HepG2 (cell line): ENCODE data around the gene ATP12A. TPM values are rescaled to one million over a fixed set of nuclear protein-coding genes. Genes with fewer than 3 reads are reported as not detected.
A peak's percentile ranks its signal among the peaks of the same experiment; 100 is the strongest.

Source experiments
- ATAC-seq: fragments of 200-7000 bp; cut with Tn5 transposase; 3 replicates; pipeline ENCODE4 v1.9.1; 2020; ENCODE audit warnings: mild to moderate bottlenecking, moderate library complexity
- BruUV-seq: library from RNA; stranded (reverse); fragments of 400-500 nt; replicated peaks from 2 replicates; lab custom pipeline; 2021; lab: Mats Ljungman, UMichigan
- CTCF ChIA-PET: fragments of 300-600 bp; formaldehyde crosslinking; extraction: SDS; loops from one replicate; lab custom pipeline; 2021; ENCODE audit warnings: low total read pairs, inconsistent platforms, low intra/inter-chr PET ratio; lab: Yijun Ruan, JAX
- POLR2A ChIA-PET: fragments of 350-600 bp; sonication (Branson Sonifier 250); formaldehyde crosslinking; loops from one replicate; lab custom pipeline; 2020; ENCODE audit warnings: antibody characterized with exemption, inconsistent platforms; lab: Yijun Ruan, JAX
- DNase-seq: peaks from one replicate; pipeline ENCODE4 v3.0.0-alpha.2; 2015; ENCODE audit warnings: low spot score
- FAIRE-seq: peaks from 3 replicates; lab custom pipeline; 2011; peaks lifted over from hg19 to GRCh38; lab: Jason Lieb, UNC
- H2AFZ ChIP-seq: one replicate; pipeline ENCODE4 v1.6.1; 2011; ENCODE audit warnings: low read length, inconsistent platforms
- H3K27ac ChIP-seq: fragments of 300-600 bp; 3 replicates; pipeline ENCODE4 v1.8.0; 2011; ENCODE audit warnings: mixed run types, mild to moderate bottlenecking, mixed read lengths, low read length, inconsistent platforms; ENCODE audit not compliant: insufficient read depth; ENCODE audit errors: extremely low read length
- H3K27me3 ChIP-seq, 2 experiments: fragments of 200-600 bp in 1 of 2; 2 replicates in 1 of 2; 3 replicates in 1 of 2; pipeline versions ENCODE4 v1.6.0 to v1.8.0; 2011; ENCODE audit warnings: low read length in 2 of 2, mild to moderate bottlenecking in 2 of 2, moderate library complexity in 2 of 2, inconsistent platforms in 1 of 2; ENCODE audit not compliant: insufficient read depth in 2 of 2, control insufficient read depth in 1 of 2
- H3K36me3 ChIP-seq, 2 experiments: fragments of 200-600 bp in 1 of 2; replicated peaks in 1 of 2; 2 replicates in 1 of 2; 3 replicates in 1 of 2; pipeline versions ENCODE4 v1.5.1 to v1.8.0; 2011; ENCODE audit warnings: low read length in 2 of 2, inconsistent platforms in 1 of 2; ENCODE audit not compliant: insufficient read depth in 2 of 2, control insufficient read depth in 1 of 2
- H3K4me1 ChIP-seq: 2 replicates; pipeline ENCODE4 v1.5.1; 2012; ENCODE audit warnings: low read length, inconsistent platforms; ENCODE audit not compliant: insufficient read depth
- H3K4me2 ChIP-seq: 2 replicates; pipeline ENCODE4 v1.6.0; 2011; ENCODE audit warnings: low read depth, low read length, inconsistent platforms
- H3K4me3 ChIP-seq, 3 experiments: fragments of 200-600 bp in 1 of 3; sonication (generic), shearing (Covaris generic) in 1 of 3; replicated peaks in 1 of 3; 2 replicates each; pipeline ENCODE4 v1.5.1; 2011 to 2016; ENCODE audit warnings: low read length in 3 of 3, inconsistent platforms in 2 of 3, low read depth in 2 of 3, mild to moderate bottlenecking in 2 of 3, control low read depth in 1 of 3, mixed read lengths in 1 of 3; ENCODE audit not compliant: insufficient read depth in 1 of 3
- H3K79me2 ChIP-seq: one replicate; pipeline ENCODE4 v1.6.1; 2011; ENCODE audit warnings: low read length, inconsistent platforms; ENCODE audit not compliant: insufficient read depth
- H3K9ac ChIP-seq: 2 replicates; pipeline ENCODE4 v1.6.0; 2011; ENCODE audit warnings: mild to moderate bottlenecking, low read depth, low read length, inconsistent platforms; ENCODE audit not compliant: insufficient read depth
- H3K9me3 ChIP-seq: 2 replicates; pipeline ENCODE4 v1.5.1; 2012; ENCODE audit warnings: mild to moderate bottlenecking, low read length
- H4K20me1 ChIP-seq: 2 replicates; pipeline ENCODE4 v1.6.0; 2011; ENCODE audit warnings: inconsistent platforms, mild to moderate bottlenecking, low read length, moderate library complexity; ENCODE audit not compliant: insufficient read depth
- CC2D1A ChIP-seq: sonication (generic); formaldehyde crosslinking; IDR thresholded peaks from 2 replicates; pipeline ENCODE4 v1.8.1; 2023; ENCODE audit warnings: mild to moderate bottlenecking, missing genetic modification reagents
- ELF3 ChIP-seq: IDR thresholded peaks from 2 replicates; pipeline ENCODE4 v1.6.1; 2016; ENCODE audit warnings: missing genetic modification reagents, missing compliant biosample characterization
- MTA3 ChIP-seq: sonication (generic); formaldehyde crosslinking; IDR thresholded peaks from 2 replicates; pipeline ENCODE4 v1.4.0; 2020; ENCODE audit warnings: missing genetic modification reagents
- NFE2L1 ChIP-seq: sonication (generic); formaldehyde crosslinking; IDR thresholded peaks from 2 replicates; pipeline ENCODE4 v1.4.0; 2020; ENCODE audit warnings: missing genetic modification reagents, mild to moderate bottlenecking, borderline replicate concordance
- ONECUT2 ChIP-seq: sonication (generic); formaldehyde crosslinking; IDR thresholded peaks from 2 replicates; pipeline ENCODE4 v1.4.0; 2020; ENCODE audit warnings: missing genetic modification reagents
- TFDP1 ChIP-seq: IDR thresholded peaks from 2 replicates; pipeline ENCODE4 v1.6.1; 2016; ENCODE audit warnings: missing compliant biosample characterization, missing genetic modification reagents, borderline replicate concordance
- ZNF280B ChIP-seq: sonication (generic); formaldehyde crosslinking; IDR thresholded peaks from 2 replicates; pipeline ENCODE4 v1.5.0; 2020; ENCODE audit warnings: missing genetic modification reagents, mild to moderate bottlenecking, borderline replicate concordance
- ZNF432 ChIP-seq: sonication (generic); formaldehyde crosslinking; IDR thresholded peaks from 2 replicates; pipeline ENCODE4 v1.5.0; 2020; ENCODE audit warnings: missing genetic modification reagents, mild to moderate bottlenecking, borderline replicate concordance
- ZNF510 ChIP-seq: sonication (generic); formaldehyde crosslinking; IDR thresholded peaks from 2 replicates; pipeline ENCODE4 v1.4.0; 2020; ENCODE audit warnings: low read depth, mild to moderate bottlenecking, missing genetic modification reagents
- ZNF513 ChIP-seq: sonication (generic); formaldehyde crosslinking; conservative IDR thresholded peaks from 2 replicates; pipeline ENCODE4 v1.5.0; 2020; ENCODE audit warnings: missing genetic modification reagents
- ZNF687 ChIP-seq: sonication (generic); formaldehyde crosslinking; IDR thresholded peaks from 2 replicates; pipeline ENCODE4 v1.5.1; 2020; ENCODE audit warnings: mild to moderate bottlenecking, missing genetic modification reagents, moderate library complexity
- ZNF800 ChIP-seq: sonication (generic); formaldehyde crosslinking; IDR thresholded peaks from 2 replicates; pipeline ENCODE4 v1.4.0; 2020; ENCODE audit warnings: missing genetic modification reagents
- WGBS: methylation state at CpG from one replicate; pipeline ENCODE4 v1.1.6; 2017; ENCODE audit warnings: low lambda C conversion rate; 5-methylcytosine and 5-hydroxymethylcytosine counted together
- in situ Hi-C: cut with HindIII; loops from 2 replicates; pipeline ENCODE4 v1.10.0; 2017; ENCODE audit warnings: low pct_unique_long_range_greater_than_20kb; ENCODE audit not compliant: extremely low pct_ligation_motif_present
- intact Hi-C: fragments of 100-400 bp; cut with micrococcal nuclease; formaldehyde crosslinking; loops from one replicate; pipeline ENCODE4 v1.10.0; 2022; ENCODE audit not compliant: unreplicated experiment
- polyA plus RNA-seq, 8 experiments: library from polyadenylated mRNA; depleted of rRNA in 3 of 8; stranded (reverse) in 7 of 8; unstranded in 1 of 8; fragments of >200 nt; fragmentation: Illumina TruSeq in 4 of 8; extraction: Trizol in 4 of 8; gene quantifications; 2 replicates each; pipeline versions ENCODE4 v1.2.1 to v1.2.3, GENCODE V29; 2011 to 2016; ENCODE audit warnings: low read depth in 4 of 8, missing spikeins in 1 of 8, mixed read lengths in 1 of 8; ENCODE audit not compliant: insufficient read depth in 1 of 8
- total RNA-seq, 5 experiments: library from RNA; depleted of rRNA; stranded (reverse); fragments of >200 nt; fragmentation: Illumina TruSeq; extraction: Trizol; gene quantifications; 2 replicates each; pipeline ENCODE4 v1.2.3, GENCODE V29; 2016; ENCODE audit warnings: low read depth in 1 of 5

ATP12A gene
- total and polyA plus RNA-seq, 2 of the 13 experiments (the other 11 are each of a cell fraction or from before 2014, with no cell fraction given), result not detected

GRCh38 chr13:24747248-24748060 lies 67.2 kb downstream of the ATP12A start:
- intact Hi-C loops (no loop called here), in situ Hi-C loops (no loop called here)
- CTCF ChIA-PET, result no interaction called here
- no peaks in the 10 kb centered on the region for H3K79me2 ChIP-seq
- H3K4me2 ChIP-seq, result peak overlapping the region; percentile 55
- H3K9ac ChIP-seq, result no peak overlapping the region
- peak overlapping the region in 1 of 3 experiments; percentile 52; a peak in 1 of 6 replicates for H3K4me3 ChIP-seq
- no peak for FAIRE-seq
- no TSS peak for BruUV-seq
- POLR2A ChIA-PET, result no interaction called here
- H3K36me3 ChIP-seq, result no peaks in the 10 kb centered on the region
- no peak for DNase-seq
- H3K27ac ChIP-seq, result no peak overlapping the region
- H3K4me1 ChIP-seq, result no peaks in the 10 kb centered on the region
- H4K20me1 ChIP-seq, result no peaks in the 10 kb centered on the region
- ATAC-seq, result peak; percentile 43
- 7% methylated on average over 7 of the region's 61 CpGs for WGBS
- H3K9me3 ChIP-seq, result no peaks in the 10 kb centered on the region
- peaks cover 2 to 21% of the 10 kb centered on the region in 2 experiments; a peak in 2 of 5 replicates for H3K27me3 ChIP-seq
- H2AFZ ChIP-seq, result no peak overlapping the region
- TF ChIP-seq ZNF687 (CRISPR knock-in tag) (peak; percentile 50), CC2D1A (CRISPR knock-in tag) (no peak), NFE2L1 (CRISPR knock-in tag) (no peak), ELF3 (no peak), ZNF432 (no peak), ZNF510 (CRISPR knock-in tag) (no peak), MTA3 (CRISPR knock-in tag) (no peak), ZNF800 (peak; percentile 97), ZNF280B (CRISPR knock-in tag) (no peak), TFDP1 (CRISPR knock-in tag) (no peak), ONECUT2 (CRISPR knock-in tag) (no peak), ZNF513 (CRISPR knock-in tag) (no peak)
